Skeletal muscle tissue (tissue), 4 donors: ENCODE results near the gene RHBDL2. TPM values are rescaled to one million over a fixed set of nuclear protein-coding genes. Genes with fewer than 3 reads are reported as not detected.

Source experiments
- H3K27ac ChIP-seq: one replicate; pipeline ENCODE4 v1.7.0; 2013; ENCODE audit warnings: mild to moderate bottlenecking, low read depth, low read length, inconsistent platforms
- H3K27me3 ChIP-seq, 3 donors: one replicate each; pipeline ENCODE4 v1.7.0; 2013; ENCODE audit warnings: low read length in 3 of 3; ENCODE audit not compliant: control insufficient read depth in 3 of 3, insufficient read depth in 3 of 3
- H3K36me3 ChIP-seq, 3 donors: one replicate each; pipeline ENCODE4 v1.7.0; 2013; ENCODE audit warnings: low read length in 3 of 3; ENCODE audit not compliant: control insufficient read depth in 3 of 3, insufficient read depth in 3 of 3
- H3K4me1 ChIP-seq, 3 donors: one replicate each; pipeline ENCODE4 v1.7.0; 2013; ENCODE audit warnings: low read length in 3 of 3, mild to moderate bottlenecking in 3 of 3; ENCODE audit not compliant: control insufficient read depth in 3 of 3, insufficient read depth in 3 of 3
- H3K4me3 ChIP-seq, 3 donors: one replicate each; pipeline ENCODE4 v1.7.0; 2013; ENCODE audit warnings: low read length in 3 of 3
- H3K9ac ChIP-seq, 3 donors: one replicate each; pipeline ENCODE4 v1.7.0; 2013; ENCODE audit warnings: low read length in 3 of 3, mild to moderate bottlenecking in 3 of 3, moderate library complexity in 2 of 3, low read depth in 1 of 3
- H3K9me3 ChIP-seq, 3 donors: one replicate each; pipeline ENCODE4 v1.7.0; 2013; ENCODE audit warnings: low read length in 3 of 3; ENCODE audit not compliant: control insufficient read depth in 3 of 3
- total RNA-seq: library from RNA; depleted of rRNA; stranded (reverse); fragments of >200 nt; gene quantifications from one replicate; pipeline ENCODE4 v1.2.3, GENCODE V29; 2014
- donor health status: Osteomylitis.

RHBDL2 gene
- total RNA-seq, 1 donor from 2014 or later, result 0.52 TPM

GRCh38 chr1:38938722-38939260 is 2.8 kb downstream of the RHBDL2 start:
- no peak overlapping the region for H3K27ac ChIP-seq
- H3K4me3 ChIP-seq, result no peak overlapping the region
- H3K36me3 ChIP-seq, result no peaks in the 10 kb centered on the region
- H3K4me1 ChIP-seq, result peaks cover 8 to 10% (median 9%) of the 10 kb centered on the region in 3 donors
- no peaks in the 10 kb centered on the region for H3K27me3 ChIP-seq
- no peak overlapping the region for H3K9ac ChIP-seq
- no peaks in the 10 kb centered on the region for H3K9me3 ChIP-seq

GRCh38 chr1:38932571-38932970 is 9.1 kb downstream of the RHBDL2 start:
- Histone ChIP-seq H3K36me3 (no peaks in the 10 kb centered on the region), H3K4me1 (no peaks in the 10 kb centered on the region)

GRCh38 chr1:38929476-38929875 is 12.2 kb downstream of the RHBDL2 start:
- Histone ChIP-seq H3K9me3 (no peaks in the 10 kb centered on the region), H3K27ac (peak overlapping the region; percentile 12), H3K27me3 (no peaks in the 10 kb centered on the region), H3K9ac (no peak overlapping the region), H3K36me3 (no peaks in the 10 kb centered on the region), H3K4me1 (no peaks in the 10 kb centered on the region), H3K4me3 (no peak overlapping the region)

More at GRCh38 chr1:38932571-38932970, 9.1 kb downstream of the RHBDL2 start:
- H3K27ac ChIP-seq, result no peak overlapping the region
- no peaks in the 10 kb centered on the region for H3K27me3 ChIP-seq
- H3K9me3 ChIP-seq, result no peaks in the 10 kb centered on the region
- no peak overlapping the region for H3K9ac ChIP-seq
- H3K4me3 ChIP-seq, result no peak overlapping the region

GRCh38 chr1:38929054-38929453 is 12.6 kb downstream of the RHBDL2 start:
- H3K27me3 ChIP-seq, result no peaks in the 10 kb centered on the region
- peak overlapping the region; percentile 12 for H3K27ac ChIP-seq
- H3K36me3 ChIP-seq, result no peaks in the 10 kb centered on the region
- no peaks in the 10 kb centered on the region for H3K4me1 ChIP-seq
- H3K4me3 ChIP-seq, result no peak overlapping the region
- H3K9ac ChIP-seq, result no peak overlapping the region
- H3K9me3 ChIP-seq, result no peaks in the 10 kb centered on the region

GRCh38 chr1:38926091-38926490 is 15.5 kb downstream of the RHBDL2 start:
- no peak overlapping the region for H3K27ac ChIP-seq
- no peaks in the 10 kb centered on the region for H3K9me3 ChIP-seq
- H3K36me3 ChIP-seq, result no peaks in the 10 kb centered on the region
- no peak overlapping the region for H3K4me3 ChIP-seq
- H3K27me3 ChIP-seq, result no peaks in the 10 kb centered on the region
- H3K4me1 ChIP-seq, result no peaks in the 10 kb centered on the region
- no peak overlapping the region for H3K9ac ChIP-seq

- Histone ChIP-seq H3K4me3 (no peak overlapping the region), H3K9ac (no peak overlapping the region), H3K4me1 (no peaks in the 10 kb centered on the region), H3K27me3 (no peaks in the 10 kb centered on the region), H3K27ac (no peak overlapping the region), H3K9me3 (no peaks in the 10 kb centered on the region), H3K36me3 (no peaks in the 10 kb centered on the region)
Measured at GRCh38 chr1:38925391-38925790, 16.2 kb downstream of the RHBDL2 start.

- Histone ChIP-seq H3K27me3 (no peaks in the 10 kb centered on the region), H3K4me3 (no peak overlapping the region), H3K36me3 (no peaks in the 10 kb centered on the region), H3K9me3 (no peaks in the 10 kb centered on the region), H3K9ac (no peak overlapping the region), H3K27ac (no peak overlapping the region), H3K4me1 (no peaks in the 10 kb centered on the region)
Measured at GRCh38 chr1:38923607-38924006, 18.0 kb downstream of the RHBDL2 start.

GRCh38 chr1:38919130-38919529 is 22.5 kb downstream of the RHBDL2 start:
- Histone ChIP-seq H3K4me3 (no peak overlapping the region), H3K4me1 (no peaks in the 10 kb centered on the region), H3K27ac (no peak overlapping the region), H3K9me3 (no peaks in the 10 kb centered on the region), H3K9ac (no peak overlapping the region), H3K36me3 (no peaks in the 10 kb centered on the region), H3K27me3 (no peaks in the 10 kb centered on the region)

- Histone ChIP-seq H3K4me3 (no peak overlapping the region), H3K36me3 (no peaks in the 10 kb centered on the region), H3K27me3 (no peaks in the 10 kb centered on the region), H3K9me3 (no peaks in the 10 kb centered on the region), H3K27ac (no peak overlapping the region), H3K4me1 (no peaks in the 10 kb centered on the region), H3K9ac (no peak overlapping the region)
Measured at GRCh38 chr1:38918568-38918967, 23.1 kb downstream of the RHBDL2 start.

- Histone ChIP-seq H3K4me3 (no peak overlapping the region), H3K9ac (no peak overlapping the region), H3K36me3 (no peaks in the 10 kb centered on the region), H3K9me3 (no peaks in the 10 kb centered on the region), H3K27me3 (no peaks in the 10 kb centered on the region), H3K27ac (no peak overlapping the region), H3K4me1 (no peaks in the 10 kb centered on the region)
Measured at GRCh38 chr1:38917772-38918171, 23.9 kb downstream of the RHBDL2 start.

- no peak overlapping the region for H3K9ac ChIP-seq
- no peaks in the 10 kb centered on the region for H3K9me3 ChIP-seq
- H3K27me3 ChIP-seq, result no peaks in the 10 kb centered on the region
- H3K4me3 ChIP-seq, result no peak overlapping the region
- H3K36me3 ChIP-seq, result no peaks in the 10 kb centered on the region
- H3K27ac ChIP-seq, result no peak overlapping the region
- no peaks in the 10 kb centered on the region for H3K4me1 ChIP-seq
Measured at GRCh38 chr1:38917337-38917736, 24.3 kb downstream of the RHBDL2 start.
